T-helper 2 cell treated with Interferon-gamma antibody and Interleukin-4, amounts not matched to agents 100 ng/mL and 5 ng/mL, for 36 hours (primary cell): ENCODE measurements around the gene TMEM270. TPM values are rescaled to one million over a fixed set of nuclear protein-coding genes. Genes with fewer than 3 reads are reported as not detected.
"Not testable (repeated sequence)": the region's sequence is repeated elsewhere in the genome, so short reads cannot be mapped to it uniquely, and the experiment has no call there.

Experiments
- intact Hi-C: fragments of 100-400 bp; cut with micrococcal nuclease; formaldehyde crosslinking; loops from one replicate; pipeline ENCODE4 v1.15.1; 2023
- total RNA-seq: library from RNA; stranded (reverse); gene quantifications from 2 replicates; pipeline ENCODE4 v1.2.3, GENCODE V29; 2022

TMEM270 gene
- total RNA-seq, 1 donor from 2014 or later, result not detected

DNA sequence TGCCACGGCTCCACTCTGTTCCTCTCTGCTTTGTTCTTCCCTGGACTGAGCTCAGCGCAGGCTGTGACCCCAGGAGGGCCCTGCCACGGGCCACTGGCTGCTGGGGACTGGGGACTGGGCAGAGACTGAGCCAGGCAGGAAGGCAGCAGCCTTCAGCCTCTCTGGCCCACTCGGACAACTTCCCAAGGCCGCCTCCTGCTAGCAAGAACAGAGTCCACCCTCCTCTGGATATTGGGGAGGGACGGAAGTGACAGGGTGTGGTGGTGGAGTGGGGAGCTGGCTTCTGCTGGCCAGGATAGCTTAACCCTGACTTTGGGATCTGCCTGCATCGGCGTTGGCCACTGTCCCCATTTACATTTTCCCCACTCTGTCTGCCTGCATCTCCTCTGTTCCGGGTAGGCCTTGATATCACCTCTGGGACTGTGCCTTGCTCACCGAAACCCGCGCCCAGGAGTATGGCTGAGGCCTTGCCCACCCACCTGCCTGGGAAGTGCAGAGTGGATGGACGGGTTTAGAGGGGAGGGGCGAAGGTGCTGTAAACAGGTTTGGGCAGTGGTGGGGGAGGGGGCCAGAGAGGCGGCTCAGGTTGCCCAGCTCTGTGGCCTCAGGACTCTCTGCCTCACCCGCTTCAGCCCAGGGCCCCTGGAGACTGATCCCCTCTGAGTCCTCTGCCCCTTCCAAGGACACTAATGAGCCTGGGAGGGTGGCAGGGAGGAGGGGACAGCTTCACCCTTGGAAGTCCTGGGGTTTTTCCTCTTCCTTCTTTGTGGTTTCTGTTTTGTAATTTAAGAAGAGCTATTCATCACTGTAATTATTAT is 28.9 kb upstream of the TMEM270 start:
- intact Hi-C loops, result no loop called here

GRCh38 chr7:73832806-73833205 is 28.2 kb upstream of the TMEM270 start:
- intact Hi-C loops, result no loop called here

DNA sequence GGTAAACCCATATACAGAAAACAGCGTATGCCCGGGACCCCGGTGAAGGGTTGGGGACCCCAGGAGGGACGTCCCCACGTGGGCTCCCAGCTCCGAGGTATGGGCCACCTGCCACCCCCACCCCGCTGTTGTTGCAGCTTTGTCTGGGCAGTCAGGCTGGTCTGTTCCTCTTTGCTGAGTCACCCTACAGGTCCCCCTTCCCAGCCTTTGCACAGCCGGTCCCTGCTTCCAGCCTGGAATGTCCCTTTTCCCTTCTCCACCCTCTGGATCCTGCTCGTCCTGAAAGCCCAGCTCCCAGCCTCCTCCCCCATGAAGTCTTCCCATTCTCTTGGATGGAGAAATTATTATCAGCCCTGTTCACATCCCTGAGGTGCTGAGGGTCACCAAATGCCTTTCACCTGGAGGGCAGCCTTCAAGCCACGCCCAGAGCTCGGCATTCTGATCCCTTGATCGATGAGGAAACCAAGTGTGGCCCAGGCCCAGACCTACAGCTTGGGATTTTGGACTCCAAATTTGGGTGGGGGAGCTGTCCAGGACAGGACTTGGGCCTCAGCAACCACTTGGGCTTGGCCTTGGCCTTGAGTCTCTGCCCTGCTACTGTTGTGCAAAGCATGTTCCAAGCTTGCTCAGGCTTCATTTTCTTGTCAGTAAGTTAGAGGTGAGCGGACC is 27.6 kb upstream of the TMEM270 start:
- intact Hi-C loops, result no loop called here

GRCh38 chr7:73834626-73835191 is 26.2 kb upstream of the TMEM270 start:
- intact Hi-C loops, result no loop called here

DNA sequence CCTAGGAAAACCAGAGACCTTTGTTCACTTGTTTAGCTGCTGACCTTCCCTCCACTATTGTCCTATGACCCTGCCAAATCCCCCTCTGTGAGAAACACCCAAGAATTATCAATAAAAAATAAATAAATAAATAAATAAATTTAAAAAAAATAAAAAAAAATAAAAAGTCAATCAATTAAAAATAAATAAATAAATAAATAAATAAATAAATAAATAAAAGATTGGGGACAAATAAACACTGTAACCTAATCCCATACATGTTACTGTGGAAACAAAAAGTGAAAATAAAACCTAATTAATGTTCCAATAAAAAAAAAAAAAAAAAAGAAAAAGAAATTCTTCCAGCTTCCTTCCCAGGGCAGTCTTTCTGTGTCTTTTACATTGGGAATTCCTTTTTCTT is 23.8 kb upstream of the TMEM270 start:
- intact Hi-C loops, result not testable (repeated sequence)

GRCh38 chr7:73838642-73839041 is 22.3 kb upstream of the TMEM270 start:
- intact Hi-C loops, result no loop called here

- intact Hi-C loops, result no loop called here
These were observed 21.7 kb upstream of the TMEM270 start for GRCh38 chr7:73839290-73839689.

DNA sequence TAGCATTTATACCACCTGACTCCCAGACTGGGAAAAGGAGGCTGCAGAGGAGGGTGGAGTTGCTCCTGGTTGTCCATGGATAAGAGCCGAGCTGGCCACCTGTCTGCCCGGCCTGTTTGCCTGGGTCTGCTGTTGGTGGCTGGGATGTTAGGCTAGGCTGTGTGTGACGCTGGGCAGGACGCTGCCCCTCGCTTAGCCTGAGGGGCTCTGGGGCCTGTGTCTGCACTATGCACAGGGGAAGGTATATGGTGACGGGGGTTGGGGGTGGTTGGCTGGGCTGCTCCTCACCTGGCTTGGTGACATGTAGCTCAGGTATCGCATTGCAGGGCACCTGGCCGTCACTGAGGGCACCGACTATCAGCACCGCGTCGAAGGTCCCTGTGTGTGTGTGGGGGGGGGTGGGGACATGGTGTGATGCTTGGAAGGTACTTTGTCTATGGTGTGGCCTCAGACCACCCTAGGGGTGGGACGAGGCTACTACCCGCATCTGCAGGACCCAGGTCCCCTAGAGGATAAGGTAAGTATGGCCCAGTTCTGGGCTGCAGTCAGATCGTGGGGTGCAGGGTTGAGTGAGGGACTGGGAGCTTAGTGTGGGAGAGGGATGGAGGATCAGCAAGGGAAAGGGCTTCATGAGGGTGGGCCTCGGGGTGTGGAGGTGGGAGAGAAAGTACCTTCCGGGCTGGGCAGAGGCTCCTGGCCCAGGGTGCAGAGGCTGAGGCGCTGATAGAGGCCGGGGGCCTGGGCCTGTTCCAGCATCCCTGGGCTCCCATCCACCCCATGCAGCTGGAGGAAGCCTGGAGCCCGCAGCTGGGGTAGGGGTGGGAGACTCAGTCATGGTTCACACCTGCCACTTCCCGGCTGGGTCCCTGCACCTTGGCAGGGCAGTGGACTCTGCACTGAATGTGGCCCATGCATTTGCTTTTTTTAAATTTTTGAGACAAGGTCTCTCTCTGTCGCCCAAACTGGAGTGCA is 20.9 kb upstream of the TMEM270 start:
- intact Hi-C loops, result loop anchor here (5.0 kb wide), 2 partner anchors 173 to 263 kb away; partner anchors contain the start of genes TBL2 and VPS37D

DNA sequence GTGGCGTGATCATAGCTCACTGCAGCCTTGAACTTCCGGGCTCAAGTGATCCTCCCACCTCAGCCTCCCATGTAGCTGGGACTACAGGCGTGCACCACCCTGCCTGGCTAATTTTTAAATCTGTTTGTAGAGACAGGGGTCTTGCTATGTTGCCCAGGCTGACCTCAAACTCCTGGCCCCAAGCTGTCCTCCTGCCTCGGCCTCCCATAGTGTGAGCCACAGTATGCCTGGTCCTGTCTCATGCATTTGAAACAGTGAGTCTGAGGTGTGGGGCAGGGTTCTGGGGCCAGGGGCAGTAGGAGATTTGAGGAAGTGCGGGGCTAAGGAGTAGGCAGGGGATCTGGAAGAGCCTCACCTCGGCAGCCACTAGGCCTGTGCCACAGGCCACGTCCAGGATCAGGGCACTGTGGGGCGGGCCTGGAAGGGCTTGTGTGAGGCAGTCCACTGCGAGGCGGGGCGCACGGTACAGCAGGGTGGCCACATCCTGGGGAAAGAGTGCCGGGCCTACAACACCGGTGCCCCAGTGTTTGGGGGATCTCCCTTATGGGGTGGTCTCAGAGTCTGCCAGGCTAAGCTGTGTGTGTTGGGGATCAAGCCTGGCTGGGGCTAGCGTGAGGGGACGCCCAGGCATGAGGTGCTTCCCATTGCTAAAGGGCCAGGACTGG is 20.1 kb upstream of the TMEM270 start:
- intact Hi-C loops, result loop anchor here (5.0 kb wide), 2 partner anchors 174 to 264 kb away; partner anchors contain the start of genes TBL2 and VPS37D

- intact Hi-C loops, result loop anchor here (1.0 to 5.0 kb wide), 3 partner anchors 103 to 264 kb away; partner anchors contain the start of genes ABHD11, TBL2 and VPS37D
These were observed 19.3 kb upstream of the TMEM270 start for GRCh38 chr7:73841689-73842066.

DNA sequence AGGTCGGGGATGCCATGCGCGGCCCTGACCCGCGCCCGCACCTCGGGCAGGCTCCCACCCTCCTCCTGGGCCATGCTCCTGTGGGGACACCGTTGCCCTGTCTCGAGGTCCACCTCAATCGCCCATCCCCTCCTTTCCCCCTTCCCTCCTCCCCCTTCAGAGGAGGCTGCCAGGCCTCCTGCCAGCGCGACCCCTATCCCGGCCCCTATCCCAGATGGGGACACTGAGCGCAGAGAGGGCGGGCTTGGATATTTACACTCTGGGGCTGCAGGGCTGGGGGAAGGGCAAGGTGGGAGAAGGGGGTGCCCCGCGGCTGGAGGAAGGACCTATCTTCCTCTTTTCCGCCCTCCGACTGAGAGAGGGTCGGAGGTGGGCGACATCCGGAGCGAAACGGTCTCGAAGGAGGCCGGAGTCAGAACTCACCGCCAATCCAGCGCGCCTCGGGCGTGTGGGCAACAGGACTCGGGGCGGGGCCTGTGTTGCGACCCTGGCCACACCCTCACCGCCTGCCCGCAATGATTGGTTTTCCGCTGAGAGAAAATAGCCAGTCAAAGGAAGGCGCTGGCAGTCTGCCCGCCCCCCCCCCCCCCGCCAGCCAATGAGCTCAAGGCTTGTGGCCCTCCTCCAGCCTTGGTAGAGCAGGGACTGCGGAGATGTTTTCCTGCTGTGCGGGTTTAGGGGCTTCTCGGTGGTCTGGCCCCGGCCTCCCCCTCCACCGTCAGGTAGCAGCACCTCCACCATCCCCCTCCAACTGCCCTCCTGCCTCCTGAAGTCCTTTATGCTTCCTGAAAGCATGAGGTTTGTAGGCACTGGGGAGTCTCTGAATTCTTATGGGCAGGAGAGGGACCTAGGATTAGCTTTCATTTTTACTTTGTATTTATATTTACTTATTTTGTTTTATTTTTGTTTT is 18.6 kb upstream of the TMEM270 start, which contains the start of gene METTL27:
METTL27 (minus strand) TSS at position 450 of the 910 bp plus-strand sequence; CDS start at position 74, 376 bp downstream.
- intact Hi-C loops, result loop anchor here (1.0 to 5.0 kb wide), 3 partner anchors 104 to 265 kb away; partner anchors contain the start of genes ABHD11, TBL2 and VPS37D

DNA sequence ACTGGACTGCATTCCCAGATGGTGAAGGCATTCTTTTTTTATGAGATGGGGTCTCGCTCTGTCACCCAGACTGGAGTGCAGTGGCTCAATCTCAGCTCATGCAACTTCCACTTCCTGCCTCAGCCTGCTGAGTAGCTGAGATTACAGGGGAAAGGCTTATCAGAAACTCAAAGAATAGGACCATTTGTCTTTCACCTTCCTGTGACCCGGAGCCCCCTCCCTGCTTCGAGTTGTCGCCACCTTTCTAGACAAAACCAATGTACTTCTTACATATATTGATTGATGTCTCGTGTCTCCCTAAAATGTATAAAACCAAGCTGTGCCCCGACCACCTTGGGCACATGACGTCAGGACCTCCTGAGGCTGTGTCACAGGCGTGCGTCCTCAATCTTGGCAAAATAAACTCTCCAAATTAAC is 16.8 kb upstream of the TMEM270 start:
- intact Hi-C loops, result loop anchor here (5.0 kb wide), 2 partner anchors 177 to 267 kb away; partner anchors contain the start of genes TBL2 and VPS37D

DNA sequence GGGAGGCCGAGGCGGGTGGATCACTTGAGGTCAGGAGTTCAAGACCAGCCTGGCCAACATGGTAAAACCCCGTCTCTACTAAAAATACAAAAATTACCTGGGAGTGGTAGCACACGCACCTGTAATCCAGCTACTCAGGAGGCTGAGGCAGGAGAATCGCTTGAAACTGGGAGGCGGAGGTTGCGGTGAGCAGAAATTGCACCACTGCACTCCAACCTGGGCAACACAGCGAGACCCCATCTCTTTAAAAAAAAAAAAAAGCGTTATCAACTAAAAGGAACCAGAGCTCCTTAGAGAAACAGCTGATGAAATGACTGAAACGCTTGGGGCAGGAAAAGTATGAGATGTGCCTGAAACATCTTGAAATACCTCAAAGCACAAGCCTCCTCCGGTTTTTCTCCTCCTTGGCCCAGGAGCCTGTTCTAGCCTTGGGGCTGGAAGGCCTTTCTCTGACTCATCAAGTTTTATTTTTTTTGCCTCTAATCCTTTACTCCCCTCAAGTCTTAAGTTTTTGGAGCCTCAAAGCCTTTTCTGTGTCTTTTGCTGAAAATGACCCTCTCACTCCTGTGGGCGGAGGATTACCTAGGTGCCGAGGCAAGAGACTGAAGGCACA is 16.0 kb upstream of the TMEM270 start:
- intact Hi-C loops, result loop anchor here (5.0 kb wide), 2 partner anchors 178 to 268 kb away; partner anchors contain the start of genes TBL2 and VPS37D

DNA sequence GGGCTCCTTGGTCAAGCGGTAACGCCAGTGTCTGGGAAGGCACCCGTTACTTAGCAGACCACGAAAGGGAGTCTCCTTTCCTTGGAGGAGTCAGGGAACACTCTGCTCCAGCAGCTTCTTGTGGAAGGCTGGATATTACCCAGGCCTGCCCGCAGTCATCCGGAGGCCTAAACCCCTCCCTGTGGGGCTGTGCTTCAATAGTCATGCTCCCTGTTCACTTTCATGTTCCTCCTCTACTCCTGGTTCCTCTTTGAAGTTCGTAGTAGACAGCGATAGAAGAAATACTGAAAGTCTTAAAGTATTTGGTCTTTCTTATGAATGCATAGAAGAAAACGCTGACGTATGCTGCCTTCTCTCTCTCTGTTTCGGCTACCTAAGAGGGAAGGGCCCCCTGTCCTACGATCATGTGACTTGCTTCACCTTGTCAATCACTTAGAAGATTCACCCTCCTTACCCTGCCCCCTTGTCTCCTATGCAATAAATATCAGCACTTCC is 15.2 kb upstream of the TMEM270 start:
- intact Hi-C loops, result not testable (repeated sequence)

- intact Hi-C loops, result no loop called here
These were observed 12.8 kb upstream of the TMEM270 start for GRCh38 chr7:73847941-73848723.

GRCh38 chr7:73850781-73851207 is 10.2 kb upstream of the TMEM270 start:
- intact Hi-C loops, result no loop called here
